Upper lobe of left lung (tissue), 6 donors: ENCODE measurements around the gene SPATA7. TPM values are rescaled to one million over a fixed set of nuclear protein-coding genes. Genes with fewer than 3 reads are reported as not detected.
A peak's percentile ranks its signal among the peaks of the same experiment; 100 is the strongest.

ENCODE experiments used
- ATAC-seq, 2 donors: fragments of 200-7000 bp; cut with Tn5 transposase; one replicate each; pipeline ENCODE4 v1.9.1; 2022; ENCODE audit warnings: mild to moderate bottlenecking in 2 of 2, moderate library complexity in 2 of 2; ENCODE audit not compliant: low FRiP score in 2 of 2
- DNase-seq, 2 donors: peaks; one replicate each; pipeline ENCODE4 v3.0.0-alpha.2; 2019 to 2020
- H3K27ac ChIP-seq, 4 donors: fragments of 200-600 bp; sonication (generic); one replicate each; pipeline ENCODE4 v1.5.1; 2016 to 2019
- H3K27me3 ChIP-seq, 4 donors: fragments of 200-600 bp; sonication (generic); one replicate each; pipeline ENCODE4 v1.5.1; 2017 to 2019
- H3K36me3 ChIP-seq, 4 donors: fragments of 200-600 bp; sonication (generic); one replicate each; pipeline ENCODE4 v1.5.1; 2016 to 2019
- H3K4me1 ChIP-seq, 4 donors: fragments of 200-600 bp; sonication (generic); one replicate each; pipeline ENCODE4 v1.5.1; 2018 to 2019
- H3K4me3 ChIP-seq, 4 donors: fragments of 200-600 bp; sonication (generic); one replicate each; pipeline ENCODE4 v1.5.1; 2017 to 2019; ENCODE audit warnings: mild to moderate bottlenecking in 2 of 4, moderate library complexity in 1 of 4
- H3K9me3 ChIP-seq, 4 donors: fragments of 200-600 bp; sonication (generic); one replicate each; pipeline ENCODE4 v1.5.1; 2018 to 2019
- EP300 ChIP-seq, 4 donors: sonication (generic); formaldehyde crosslinking; IDR thresholded peaks; one replicate each; pipeline ENCODE4 v1.5.1; 2017; ENCODE audit warnings: antibody characterized with exemption in 4 of 4, control low read depth in 2 of 4
- POLR2A ChIP-seq, 4 donors: fragments of 450-650 bp; IDR thresholded peaks; one replicate each; pipeline ENCODE4 v1.5.1; 2016 to 2017; ENCODE audit warnings: antibody characterized with exemption in 4 of 4, mild to moderate bottlenecking in 2 of 4
- POLR2AphosphoS5 ChIP-seq, 2 donors: sonication (generic); formaldehyde crosslinking; IDR thresholded peaks; one replicate each; pipeline ENCODE4 v1.5.1; 2017; ENCODE audit warnings: antibody characterized with exemption in 2 of 2
- WGBS, 2 donors: methylation state at CpG; one replicate each; pipeline ENCODE4 v1.1.5; 2017 to 2018; 5-methylcytosine and 5-hydroxymethylcytosine counted together
- total RNA-seq, 6 donors: library from RNA; depleted of rRNA in 4 of 6; stranded (reverse); fragments of >200 nt in 4 of 6; gene quantifications; one replicate each; pipeline versions ENCODE4 v1.1.0 to v1.2.1, GENCODE V29; 2016 to 2021
- TF ChIP-seq, protein P1 (sequence below), 6 experiments: fragments of 450-650 bp in 4 of 6; fragments of 200-600 bp in 2 of 6; sonication (generic) in 2 of 6; IDR thresholded peaks; one replicate each; pipeline ENCODE4 v1.5.1; 2016 to 2019; ENCODE audit warnings: antibody characterized with exemption in 6 of 6
- donor health status: DM: no; HTN: no; CAD: no; lungs with moderate emphysema.
- donor health status: DM: no; HTN: yes; CAD: no; lungs with severe emphysema.

Gene SPATA7
- total RNA-seq, 6 donors from 2014 or later = 6.2 to 27.2 (median 11.0) TPM

DNA sequence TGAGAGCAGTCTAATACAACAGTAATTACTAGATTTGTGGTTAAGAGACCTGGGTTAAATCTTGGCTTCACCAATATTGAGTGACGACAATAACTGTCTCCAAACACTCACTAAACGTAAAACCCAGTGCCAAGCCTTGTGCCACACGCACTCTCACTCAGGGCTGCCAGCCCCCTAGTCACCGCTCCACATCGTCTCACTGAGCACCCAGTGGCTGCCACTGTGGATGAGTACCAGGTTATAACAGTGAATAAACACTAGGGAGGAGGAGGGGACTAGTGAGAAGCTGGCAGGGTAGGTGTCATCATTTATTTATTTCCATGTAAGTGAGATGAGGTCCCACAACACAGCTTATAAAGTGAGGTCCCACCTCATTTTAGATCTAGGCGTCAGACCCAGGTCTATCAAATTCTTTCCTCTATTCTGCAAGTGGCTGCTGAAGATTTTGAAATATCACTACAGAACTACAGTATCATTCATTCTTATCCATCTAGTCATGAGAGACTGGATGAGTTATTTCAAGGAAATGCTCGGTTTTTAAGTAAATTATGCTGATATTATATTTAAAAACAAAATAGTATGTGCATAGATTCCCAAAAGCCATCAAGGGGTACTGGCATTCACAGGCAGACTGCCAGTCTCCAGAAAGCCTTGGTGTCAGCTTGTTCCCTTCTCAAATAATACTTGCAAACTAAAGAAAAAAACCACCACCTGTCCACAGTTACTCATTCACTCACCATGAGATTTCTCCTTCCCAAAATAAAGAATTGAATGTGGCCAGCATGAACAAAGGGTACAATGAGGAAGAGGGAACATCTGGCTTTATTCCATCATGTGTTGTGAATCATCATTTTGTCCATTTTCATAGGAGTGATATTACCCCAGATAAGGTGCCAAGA lies 85.3 kb downstream of the SPATA7 start:
- WGBS, 2 donors = 85 to 89% methylated on average over 7 of the region's 7 CpGs
- ATAC-seq = peak in 1 of 2 donors; percentile 47

DNA sequence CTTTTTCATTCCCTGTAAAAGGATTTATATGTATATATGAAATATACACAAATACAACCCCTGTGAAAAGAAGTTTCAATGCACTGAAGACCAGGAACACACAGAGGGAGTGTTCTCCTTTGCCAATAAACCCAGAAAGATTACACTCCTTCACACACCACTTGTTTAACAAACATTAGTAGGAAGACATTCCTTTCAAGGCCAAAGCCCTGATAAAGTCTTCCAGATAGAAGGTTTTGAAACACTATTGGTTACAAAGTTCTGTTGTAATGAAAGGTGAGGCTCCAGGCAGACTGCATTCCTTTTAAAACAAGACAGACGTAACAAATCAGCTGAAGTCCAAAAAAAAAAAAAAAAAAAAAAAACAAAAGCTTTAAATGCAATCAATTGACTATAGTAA lies 88.3 kb downstream of the SPATA7 start:
- TF ChIP-seq EP300 (IDR thresholded peaks at IDR 0.05) = no peak
- TF ChIP-seq POLR2AphosphoS5 (IDR thresholded peaks at IDR 0.05) = no peak
- TF ChIP-seq, protein P1, sequence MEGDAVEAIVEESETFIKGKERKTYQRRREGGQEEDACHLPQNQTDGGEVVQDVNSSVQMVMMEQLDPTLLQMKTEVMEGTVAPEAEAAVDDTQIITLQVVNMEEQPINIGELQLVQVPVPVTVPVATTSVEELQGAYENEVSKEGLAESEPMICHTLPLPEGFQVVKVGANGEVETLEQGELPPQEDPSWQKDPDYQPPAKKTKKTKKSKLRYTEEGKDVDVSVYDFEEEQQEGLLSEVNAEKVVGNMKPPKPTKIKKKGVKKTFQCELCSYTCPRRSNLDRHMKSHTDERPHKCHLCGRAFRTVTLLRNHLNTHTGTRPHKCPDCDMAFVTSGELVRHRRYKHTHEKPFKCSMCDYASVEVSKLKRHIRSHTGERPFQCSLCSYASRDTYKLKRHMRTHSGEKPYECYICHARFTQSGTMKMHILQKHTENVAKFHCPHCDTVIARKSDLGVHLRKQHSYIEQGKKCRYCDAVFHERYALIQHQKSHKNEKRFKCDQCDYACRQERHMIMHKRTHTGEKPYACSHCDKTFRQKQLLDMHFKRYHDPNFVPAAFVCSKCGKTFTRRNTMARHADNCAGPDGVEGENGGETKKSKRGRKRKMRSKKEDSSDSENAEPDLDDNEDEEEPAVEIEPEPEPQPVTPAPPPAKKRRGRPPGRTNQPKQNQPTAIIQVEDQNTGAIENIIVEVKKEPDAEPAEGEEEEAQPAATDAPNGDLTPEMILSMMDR (IDR thresholded peaks at IDR 0.05) = no peak
- TF ChIP-seq POLR2A (IDR thresholded peaks at IDR 0.05) = no peak
- Histone ChIP-seq H3K27ac (peak overlapping the region in 1 of 4 donors; percentile 43), H3K27me3 (no peaks in the 10 kb centered on the region), H3K4me3 (no peak overlapping the region), H3K9me3 (no peaks in the 10 kb centered on the region), H3K36me3 (peaks cover 0 to 86% (median 15%) of the 10 kb centered on the region in 4 donors), H3K4me1 (peaks cover 0 to 2% (median 0%) of the 10 kb centered on the region in 4 donors)
- ATAC-seq (peak in 1 of 2 donors; percentile 74), DNase-seq (no peak)
- WGBS, 2 donors = 89% methylated on average over 1 of the region's 1 CpG

More for the DNA sequence above, 85.3 kb downstream of the SPATA7 start:
- no peaks in the 10 kb centered on the region for H3K9me3 ChIP-seq
- no peak overlapping the region for H3K4me3 ChIP-seq
- TF ChIP-seq EP300 (IDR thresholded peaks at IDR 0.05) (no peak), POLR2A (IDR thresholded peaks at IDR 0.05) (no peak), POLR2AphosphoS5 (IDR thresholded peaks at IDR 0.05) (no peak)
- TF ChIP-seq, protein P1 (IDR thresholded peaks at IDR 0.05) = no peak
- no peaks in the 10 kb centered on the region for H3K27me3 ChIP-seq
- DNase-seq = no peak
- peaks cover 0 to 2% (median 0%) of the 10 kb centered on the region in 4 donors for H3K4me1 ChIP-seq
- no peak overlapping the region for H3K27ac ChIP-seq
- peaks cover 0 to 88% (median 18%) of the 10 kb centered on the region in 4 donors for H3K36me3 ChIP-seq

DNA sequence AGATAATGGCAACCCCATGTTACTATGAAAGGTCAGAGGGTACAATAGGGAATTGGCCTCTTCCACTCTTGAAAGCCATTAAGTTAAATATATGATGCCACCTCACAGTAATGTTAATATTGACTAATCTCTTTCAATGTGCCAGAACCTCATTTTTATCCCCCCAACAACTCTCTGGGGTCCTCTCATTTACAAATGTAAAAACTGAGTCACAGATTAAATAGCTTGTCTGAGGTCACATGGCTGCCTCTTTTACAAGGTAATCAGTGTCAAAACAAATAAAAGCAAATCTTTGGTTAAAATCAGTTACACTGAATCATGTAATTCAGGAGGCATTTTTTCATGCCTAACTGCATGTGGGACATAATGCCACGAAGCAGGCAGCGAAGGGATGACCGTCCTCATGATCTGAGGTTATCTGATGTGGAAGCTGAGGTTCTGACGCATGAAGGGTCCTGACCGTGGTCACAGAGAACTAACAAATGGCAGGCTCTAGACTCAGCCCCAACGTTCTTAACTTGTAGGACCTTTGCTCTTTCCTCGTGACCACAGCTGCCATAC lies 90.8 kb downstream of the SPATA7 start:
- TF ChIP-seq, protein P1 (IDR thresholded peaks at IDR 0.05) = no peak
- TF ChIP-seq EP300 (IDR thresholded peaks at IDR 0.05) = no peak
- TF ChIP-seq POLR2A (IDR thresholded peaks at IDR 0.05) = no peak
- TF ChIP-seq POLR2AphosphoS5 (IDR thresholded peaks at IDR 0.05) = no peak
- Histone ChIP-seq H3K4me1 (peaks cover 0 to 6% (median 4%) of the 10 kb centered on the region in 4 donors), H3K9me3 (no peaks in the 10 kb centered on the region), H3K4me3 (no peak overlapping the region), H3K27ac (no peak overlapping the region), H3K27me3 (no peaks in the 10 kb centered on the region), H3K36me3 (peaks cover 7 to 79% (median 24%) of the 10 kb centered on the region in 4 donors)
- DNase-seq (no peak), ATAC-seq (no peak)
- 86 to 88% methylated on average over 7 of the region's 7 CpGs for WGBS, 2 donors

DNA sequence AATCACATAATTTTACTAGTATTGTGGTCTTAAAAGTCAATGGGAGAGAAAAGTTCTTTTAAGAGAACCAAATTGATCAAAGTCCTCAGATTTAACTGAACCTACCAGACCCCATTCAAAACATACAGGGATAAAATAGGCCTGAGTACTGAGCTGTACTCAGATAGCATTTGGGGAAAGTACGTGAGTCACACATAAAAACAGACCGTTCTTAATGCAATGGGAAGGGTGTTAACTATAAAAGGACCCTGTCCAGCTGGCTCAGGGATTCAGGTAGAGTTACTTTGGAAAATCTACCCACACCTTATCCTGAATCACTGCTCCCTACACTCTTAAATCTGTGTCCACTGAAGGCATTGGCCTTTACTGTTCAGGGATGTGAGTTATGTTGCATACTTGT lies 91.4 kb downstream of the SPATA7 start:
- Histone ChIP-seq H3K9me3 (no peaks in the 10 kb centered on the region), H3K4me3 (no peak overlapping the region), H3K36me3 (peaks cover 7 to 74% (median 23%) of the 10 kb centered on the region in 4 donors), H3K4me1 (peaks cover 0 to 9% (median 6%) of the 10 kb centered on the region in 4 donors), H3K27me3 (no peaks in the 10 kb centered on the region), H3K27ac (no peak overlapping the region)
- no peak for DNase-seq
- no peak for ATAC-seq
- no peak for TF ChIP-seq POLR2A (IDR thresholded peaks at IDR 0.05)
- no peak for TF ChIP-seq POLR2AphosphoS5 (IDR thresholded peaks at IDR 0.05)
- TF ChIP-seq, protein P1 (IDR thresholded peaks at IDR 0.05) = no peak
- no peak for TF ChIP-seq EP300 (IDR thresholded peaks at IDR 0.05)
- WGBS, 2 donors = 86 to 97% methylated on average over 2 of the region's 2 CpGs
